Measurements from ENCODE around the gene MED13L.

GRCh38 chr12:116128779-116129178, 148.7 kb downstream of the MED13L start:
- TF ChIP-seq CTCF (IDR thresholded peaks at IDR 0.05) (no peak), POLR2A (IDR thresholded peaks at IDR 0.05) (no peak)
